G401.6 (cell line): ENCODE measurements around the gene SLC35F2.
"Not testable (repeated sequence)": the region's sequence is repeated elsewhere in the genome, so short reads cannot be mapped to it uniquely, and the experiment has no call there.

Experiments used
- FAIRE-seq: peaks from 2 replicates; lab custom pipeline; 2012; peaks lifted over from hg19 to GRCh38; lab: Jason Lieb, UNC

Gene SLC35F2

DNA sequence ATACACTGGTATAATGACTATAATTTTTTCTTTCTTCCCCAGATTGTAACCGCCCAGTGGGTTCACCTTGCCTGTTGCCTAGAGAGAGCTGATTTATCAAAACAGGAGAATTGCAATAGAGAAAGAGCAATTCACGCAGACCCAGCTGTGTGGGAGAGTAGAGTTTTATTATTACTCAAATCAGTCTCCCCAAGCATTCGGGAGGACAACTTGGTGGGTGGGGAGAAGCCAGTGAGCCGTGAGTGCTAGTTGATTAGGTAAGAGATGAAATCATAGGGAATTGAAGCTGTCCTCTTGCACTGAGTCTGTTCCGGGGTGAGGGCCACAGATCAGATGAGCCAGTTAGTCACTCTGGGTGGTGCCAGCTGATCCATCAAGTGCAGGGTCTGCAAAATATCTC is 73.2 kb downstream of the SLC35F2 start:
- FAIRE-seq: no peak

DNA sequence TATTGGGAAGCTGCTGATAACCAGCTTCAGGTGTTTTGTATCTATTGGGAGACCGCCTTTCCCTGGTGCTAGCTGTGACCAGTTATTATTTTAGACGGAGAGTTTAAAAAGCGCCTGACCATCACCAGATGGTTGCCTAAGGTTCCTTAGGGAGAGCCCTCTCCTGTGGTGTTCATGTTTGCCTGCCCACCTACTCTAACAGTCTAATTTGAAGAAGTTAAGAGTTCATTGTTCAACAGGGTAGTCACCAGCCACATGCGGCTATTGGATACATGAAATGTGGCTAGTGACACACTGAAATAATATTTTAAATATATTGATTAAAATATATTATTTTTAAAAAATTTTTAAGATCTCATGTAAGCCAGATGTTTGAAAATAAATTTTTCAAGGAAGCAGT is 75.5 kb downstream of the SLC35F2 start:
- no peak for FAIRE-seq

DNA sequence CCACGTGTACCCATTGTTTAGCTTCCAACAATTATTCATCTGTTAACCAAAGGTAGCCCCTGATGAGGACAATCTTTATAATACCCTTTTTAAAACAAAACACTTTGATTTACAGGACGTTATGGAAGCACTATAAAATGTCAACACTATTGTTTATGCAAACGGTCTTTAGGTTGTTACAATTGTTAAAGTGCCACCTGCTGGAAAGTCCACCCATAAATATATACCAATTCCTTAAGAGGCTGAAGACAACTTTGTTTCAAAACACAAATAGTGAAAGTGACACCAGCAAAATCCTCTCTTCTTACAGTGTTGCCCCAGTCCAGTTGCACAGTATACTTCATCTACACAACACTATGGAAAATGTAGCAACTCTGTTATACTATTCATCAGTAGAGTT is 77.8 kb downstream of the SLC35F2 start:
- peak; percentile 19 for FAIRE-seq

DNA sequence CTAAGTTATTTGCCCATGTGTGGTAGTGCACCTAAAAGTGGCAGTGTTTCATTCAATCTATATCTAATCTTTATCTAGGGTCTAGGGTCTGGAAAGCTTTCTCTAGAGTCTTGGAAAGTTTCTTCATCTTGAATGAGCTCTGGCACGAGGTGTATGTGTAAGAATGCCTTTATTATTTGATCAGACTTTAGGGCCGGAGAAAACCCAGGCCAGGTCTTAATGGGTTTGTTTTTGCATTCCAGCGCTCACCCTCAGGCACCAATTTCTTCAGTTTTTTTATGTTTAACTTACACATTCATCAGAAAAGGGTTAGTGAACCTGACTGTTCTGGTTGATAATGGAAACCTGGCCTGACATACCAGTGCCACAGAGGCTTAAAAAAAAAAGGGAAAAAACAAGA is 78.5 kb downstream of the SLC35F2 start:
- no peak for FAIRE-seq

DNA sequence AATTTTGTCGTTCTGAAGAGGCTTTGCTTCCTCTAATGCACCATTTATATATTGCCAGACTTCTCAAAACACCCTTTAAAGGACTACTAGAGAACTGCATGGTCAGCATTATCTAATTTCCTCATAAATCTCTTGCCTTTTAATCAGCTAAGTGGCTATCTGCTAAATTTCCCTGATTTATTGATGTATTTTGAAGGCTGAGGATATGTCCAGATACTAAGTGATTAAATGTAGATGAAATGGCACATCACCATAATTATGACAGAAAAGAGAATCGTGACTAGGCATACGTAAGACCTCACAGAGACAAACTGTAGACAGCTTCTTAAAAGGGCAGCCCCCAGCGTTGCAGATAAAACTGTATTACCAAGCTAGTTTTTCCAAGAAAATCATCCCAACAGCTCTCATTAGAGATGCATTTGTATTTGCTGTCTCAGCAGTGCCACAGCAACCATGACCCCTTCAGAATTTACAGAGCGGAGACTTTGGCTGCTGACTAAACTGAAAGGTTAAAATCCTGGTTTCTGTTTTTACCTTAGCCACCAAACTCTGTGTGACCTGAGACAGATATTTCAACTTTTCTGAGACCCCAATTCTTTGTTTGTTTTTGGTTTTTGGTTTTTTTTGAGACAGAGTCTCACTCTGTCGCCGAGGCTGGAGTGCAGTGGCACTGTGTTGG is 79.6 kb downstream of the SLC35F2 start:
- no peak for FAIRE-seq

DNA sequence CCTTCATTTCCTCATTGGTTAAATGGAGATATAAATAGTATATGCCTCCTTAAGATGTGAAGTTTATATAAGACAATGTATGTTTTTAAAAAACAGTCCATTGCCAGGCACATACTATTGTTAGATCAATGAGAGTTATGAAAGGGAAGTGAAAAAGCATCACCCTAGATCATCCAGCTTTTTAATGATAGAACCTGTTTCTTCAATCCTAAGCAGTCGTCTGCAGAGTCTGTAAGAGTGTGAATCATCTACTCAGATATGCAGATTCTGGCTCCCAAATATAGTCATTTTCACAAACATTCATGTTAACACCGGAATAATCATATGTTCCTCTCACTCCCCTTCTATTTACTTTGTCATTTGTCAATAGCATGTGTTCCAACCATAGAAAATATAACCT is 81.5 kb downstream of the SLC35F2 start:
- no peak for FAIRE-seq

DNA sequence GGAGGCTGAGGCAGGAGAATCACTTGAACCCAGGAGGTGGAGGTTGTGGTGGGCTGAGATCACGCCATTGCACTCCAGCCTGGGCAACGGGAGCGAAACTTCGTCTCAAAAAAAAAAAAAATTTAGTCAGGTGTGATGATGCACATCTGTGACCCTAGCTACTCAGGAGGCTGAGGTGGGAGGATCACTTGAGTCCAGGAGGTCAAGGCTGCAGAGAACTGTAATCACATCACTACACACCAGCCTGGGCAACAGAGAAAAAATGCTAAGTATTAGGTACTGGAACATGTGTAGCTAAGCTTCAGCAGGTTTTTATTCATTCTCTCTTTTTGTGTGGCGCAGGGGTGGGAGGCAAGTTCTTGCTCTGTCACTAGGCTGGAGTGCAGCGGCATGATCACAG is 82.5 kb downstream of the SLC35F2 start:
- no peak for FAIRE-seq

DNA sequence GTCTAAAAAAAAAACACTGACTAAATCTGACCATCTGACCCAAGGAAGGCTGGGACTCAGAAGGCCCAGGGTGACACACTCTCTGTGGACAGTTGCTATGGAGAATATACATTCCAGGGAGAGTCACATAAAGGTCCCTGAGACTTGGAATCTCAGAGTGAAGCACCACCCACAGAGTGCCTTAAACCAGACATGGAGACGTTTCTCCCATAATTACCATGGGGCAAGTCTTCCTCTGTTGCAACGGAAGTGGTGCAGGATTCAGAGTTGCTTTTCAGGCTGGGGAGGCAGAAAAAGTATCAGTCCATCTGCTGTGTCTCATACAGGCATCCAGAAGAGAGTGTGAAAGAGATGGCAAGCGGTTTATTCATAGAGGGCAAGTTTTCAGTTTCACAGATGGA is 88.0 kb downstream of the SLC35F2 start:
- no peak for FAIRE-seq

DNA sequence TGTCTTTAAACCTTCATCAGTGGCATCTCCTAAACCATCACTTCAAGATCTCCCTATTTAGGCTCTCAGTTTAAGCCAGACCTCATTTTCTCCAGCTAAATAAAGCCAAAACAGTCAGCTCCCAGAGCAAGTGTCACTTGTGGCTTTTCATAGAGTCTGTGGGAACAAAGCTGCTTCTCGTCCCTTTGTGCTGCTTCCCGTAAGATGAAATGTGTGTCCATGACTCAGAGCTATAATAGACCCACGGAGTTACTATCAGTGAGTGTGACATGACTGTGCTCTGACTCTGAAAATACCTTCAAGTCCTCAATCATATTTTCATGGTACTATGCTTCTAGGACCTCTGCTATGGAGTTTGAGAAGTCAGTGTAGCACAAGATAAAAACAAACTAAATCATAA is 89.4 kb downstream of the SLC35F2 start:
- FAIRE-seq: no peak

DNA sequence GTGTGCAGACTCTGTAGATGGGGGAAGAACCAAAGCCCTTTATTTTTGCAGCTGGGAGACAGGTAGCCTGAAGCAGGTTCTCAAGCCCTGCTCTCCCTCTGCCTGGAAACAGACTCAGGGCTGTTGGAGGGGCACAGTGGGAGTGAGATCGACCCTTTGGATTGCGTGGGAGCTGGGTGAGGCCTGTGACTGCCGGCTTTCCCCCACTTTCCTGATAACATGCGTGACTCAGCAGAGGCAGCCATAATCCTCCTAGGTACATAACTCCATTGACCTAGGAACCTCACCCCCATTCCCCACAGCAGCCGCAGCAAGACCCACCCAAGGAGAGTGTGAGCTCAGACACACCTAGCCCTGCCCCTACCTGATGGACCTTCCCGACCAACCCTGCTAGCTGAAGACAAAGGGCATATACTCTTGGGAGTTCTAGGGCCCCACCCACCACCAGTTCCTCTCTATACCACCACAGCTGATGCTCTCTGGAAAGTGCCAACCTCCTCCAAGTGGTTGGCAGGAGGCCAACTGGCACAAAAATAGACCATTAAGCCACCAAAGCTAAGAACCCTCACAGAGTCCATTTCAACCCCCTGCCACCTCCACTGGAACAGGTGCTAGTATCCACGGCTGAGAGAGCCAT is 99.8 kb downstream of the SLC35F2 start:
- not testable (repeated sequence) for FAIRE-seq

DNA sequence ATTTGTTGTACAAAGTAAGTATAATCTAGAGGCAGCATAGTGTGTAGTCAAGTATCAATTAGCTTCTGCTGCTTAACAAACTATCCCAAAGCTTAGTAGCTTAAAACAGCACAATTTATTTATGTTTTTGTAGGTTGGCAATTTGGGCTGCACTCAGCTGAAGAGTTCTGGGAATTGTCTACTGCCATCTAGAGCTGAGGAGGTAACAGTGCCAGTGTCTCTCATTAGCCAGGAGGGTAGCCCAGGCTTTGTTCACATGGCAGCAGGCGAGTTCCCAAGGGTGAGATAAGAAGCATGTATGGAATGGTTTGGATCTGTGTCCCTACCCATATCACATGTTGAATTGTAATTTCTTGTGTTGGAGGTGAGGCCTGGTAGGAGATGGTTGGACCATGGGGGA is 100.9 kb downstream of the SLC35F2 start:
- FAIRE-seq: no peak

DNA sequence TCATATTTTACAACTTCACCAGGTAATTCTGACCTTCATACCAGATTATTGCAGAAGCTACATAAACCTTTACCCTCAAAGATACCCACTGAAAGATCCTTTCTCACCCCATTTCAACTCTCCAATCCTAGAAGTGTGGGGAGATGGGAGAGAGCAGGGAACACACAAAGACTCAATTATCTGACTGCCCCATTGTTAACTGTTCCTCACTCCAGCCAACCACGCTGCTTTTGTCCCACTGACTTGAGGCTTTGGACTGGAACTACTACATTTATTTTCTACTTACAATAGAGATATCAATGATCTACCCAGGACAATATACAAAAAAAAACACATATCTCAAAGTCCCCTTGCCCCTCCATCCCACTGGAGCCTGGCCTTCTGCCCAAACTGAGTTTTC is 102.0 kb downstream of the SLC35F2 start:
- FAIRE-seq: no peak

DNA sequence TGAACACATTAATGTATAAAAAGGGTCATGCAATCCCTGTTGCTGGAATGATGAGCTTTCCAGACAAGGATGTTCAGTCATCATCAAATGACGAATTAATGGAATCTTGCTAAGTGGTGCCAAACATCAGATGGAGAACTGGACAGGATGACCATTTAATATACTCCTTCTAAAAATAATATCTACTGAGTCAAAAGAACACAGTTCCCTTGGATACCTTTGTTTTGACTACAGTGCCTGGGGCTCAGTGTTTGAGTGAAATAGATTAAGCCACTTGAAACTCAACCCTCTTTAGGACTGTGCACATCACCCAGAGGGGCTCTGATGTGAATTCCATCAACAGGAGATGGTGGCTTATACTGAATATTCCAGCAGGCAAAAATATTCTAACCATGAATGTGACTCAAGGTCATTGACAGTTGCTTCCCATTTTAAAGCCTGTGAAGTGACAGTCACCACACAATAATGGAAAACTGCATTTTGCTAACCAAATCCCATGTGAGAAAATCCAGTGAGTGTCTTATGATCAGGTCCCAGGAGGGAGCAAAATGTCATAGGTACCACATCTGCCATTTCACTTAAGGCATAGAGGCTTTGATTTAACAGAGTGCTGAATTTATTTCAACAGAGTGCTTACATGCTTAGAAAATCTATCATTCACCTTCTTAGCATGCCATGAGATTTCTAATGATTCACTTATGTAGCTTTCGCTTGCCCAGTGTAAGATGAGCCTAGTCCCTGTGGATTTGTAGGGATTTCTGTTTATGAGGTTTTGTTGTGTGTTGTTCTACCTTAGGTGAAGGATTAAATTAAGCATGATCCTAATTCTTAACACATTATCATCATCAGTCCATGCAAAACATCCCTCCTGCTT is 105.4 kb downstream of the SLC35F2 start:
- no peak for FAIRE-seq

DNA sequence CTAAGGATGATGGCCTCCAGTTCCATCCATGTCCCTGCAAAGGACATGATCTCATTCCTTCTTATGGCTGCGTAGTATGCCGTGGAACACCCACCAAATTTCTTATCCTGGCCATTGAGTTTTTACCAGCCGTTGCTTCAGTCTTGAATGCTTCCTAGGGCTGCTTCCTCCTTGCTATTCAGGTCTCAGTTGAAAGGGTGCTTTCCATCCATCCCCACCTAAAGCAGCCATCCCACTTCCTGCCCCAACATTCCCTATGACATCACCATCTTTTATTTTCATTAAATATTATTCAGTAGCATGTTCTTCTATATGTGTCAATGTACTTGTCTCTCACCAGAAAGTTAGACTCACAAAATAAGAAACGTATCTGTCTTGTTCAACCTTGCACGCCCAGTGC is 106.1 kb downstream of the SLC35F2 start:
- no peak for FAIRE-seq

DNA sequence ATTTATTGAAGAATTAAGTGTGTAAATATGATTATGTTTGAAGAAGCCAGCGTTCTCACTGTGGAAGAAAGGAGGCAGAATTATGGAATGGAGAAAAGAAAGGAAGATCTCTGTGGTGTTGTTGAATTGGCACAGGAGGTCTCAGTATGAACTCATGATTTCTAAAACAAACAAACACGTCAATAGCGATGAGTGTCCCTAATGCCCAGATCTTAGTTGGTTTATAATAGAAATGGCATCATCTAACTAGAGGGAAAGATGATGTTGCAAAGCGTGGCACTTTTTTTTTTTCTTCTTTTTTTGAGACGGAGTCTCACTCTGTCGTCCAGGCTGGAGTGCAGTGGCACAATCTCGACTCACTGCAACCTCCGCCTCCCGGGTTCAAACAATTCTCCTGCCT is 107.5 kb downstream of the SLC35F2 start:
- FAIRE-seq: no peak

DNA sequence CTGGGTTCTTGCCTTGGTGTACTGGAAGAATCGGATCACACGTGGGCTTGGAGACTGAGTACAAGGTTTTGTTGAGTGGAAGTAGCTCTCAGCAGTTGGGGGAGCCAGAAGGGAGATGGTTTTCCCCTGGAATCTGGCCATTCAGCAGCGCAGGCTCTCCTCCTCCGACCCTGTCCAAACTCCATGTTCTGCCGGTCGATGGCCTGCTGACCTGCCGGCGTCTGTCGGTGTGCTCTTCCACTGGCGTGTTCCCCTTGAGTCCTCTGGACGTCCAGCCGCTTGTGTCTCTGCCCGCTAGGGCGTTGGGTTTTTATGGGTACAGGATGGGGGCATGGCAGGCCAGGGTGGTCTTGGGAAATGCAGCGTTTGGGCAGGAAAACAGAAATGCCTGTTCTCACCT is 108.3 kb downstream of the SLC35F2 start:
- no peak for FAIRE-seq

DNA sequence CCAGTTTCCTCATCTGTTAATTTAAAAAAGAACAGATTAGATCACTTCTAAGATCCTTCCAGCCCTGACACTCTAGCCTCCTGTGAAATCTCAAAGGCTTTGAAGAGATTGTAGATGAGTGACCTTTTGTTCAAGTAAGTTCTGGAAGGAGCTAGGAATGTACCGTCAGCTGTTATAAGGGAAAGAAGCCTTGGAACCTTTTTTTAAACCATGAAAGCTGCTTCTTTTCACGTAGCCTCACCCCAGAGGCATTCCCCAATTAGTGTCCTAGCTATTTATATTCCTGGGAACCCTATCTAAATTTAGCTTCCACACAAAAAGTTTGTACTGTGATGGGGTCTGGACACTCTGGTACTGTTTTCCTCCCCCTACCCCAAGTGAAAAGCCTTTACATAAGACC is 111.0 kb downstream of the SLC35F2 start:
- no peak for FAIRE-seq

DNA sequence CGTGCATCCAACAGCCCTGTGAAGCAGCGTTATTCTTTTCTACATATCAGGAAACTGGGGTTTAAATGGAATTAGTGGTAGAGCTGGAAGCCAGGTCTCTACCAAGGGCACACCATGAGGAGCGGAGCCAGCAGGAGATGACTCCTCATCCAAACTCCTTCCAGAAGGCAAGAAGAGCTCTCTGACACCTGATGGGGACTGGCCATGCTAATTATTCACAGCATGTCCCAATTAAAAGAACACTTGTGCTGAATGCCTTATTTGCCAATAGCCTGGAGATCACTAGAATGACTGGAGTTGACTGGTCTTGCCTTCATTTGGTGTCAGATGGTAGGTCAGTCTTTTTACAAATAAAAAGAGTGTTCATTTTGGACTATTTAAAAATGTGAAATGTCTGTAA is 113.9 kb downstream of the SLC35F2 start:
- FAIRE-seq: no peak

DNA sequence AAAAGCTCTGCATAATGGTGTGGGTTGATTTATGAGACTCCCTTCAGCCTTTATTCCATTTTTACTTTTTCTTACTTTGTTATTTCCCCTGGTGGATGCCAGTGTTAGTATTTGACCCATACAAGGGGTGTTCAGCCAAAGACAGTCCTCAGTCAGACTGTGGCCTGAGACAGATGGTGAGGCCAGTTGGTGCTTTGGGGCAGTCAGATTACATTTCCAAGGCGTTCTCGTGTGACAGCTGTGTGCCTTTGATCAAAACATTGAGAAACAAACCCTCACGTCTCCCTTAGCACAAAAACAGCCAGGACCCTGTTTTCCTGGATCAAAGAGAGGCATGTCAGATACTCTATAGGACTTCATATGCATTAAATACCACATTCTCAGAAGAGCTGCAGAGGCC is 115.4 kb downstream of the SLC35F2 start:
- FAIRE-seq: no peak

DNA sequence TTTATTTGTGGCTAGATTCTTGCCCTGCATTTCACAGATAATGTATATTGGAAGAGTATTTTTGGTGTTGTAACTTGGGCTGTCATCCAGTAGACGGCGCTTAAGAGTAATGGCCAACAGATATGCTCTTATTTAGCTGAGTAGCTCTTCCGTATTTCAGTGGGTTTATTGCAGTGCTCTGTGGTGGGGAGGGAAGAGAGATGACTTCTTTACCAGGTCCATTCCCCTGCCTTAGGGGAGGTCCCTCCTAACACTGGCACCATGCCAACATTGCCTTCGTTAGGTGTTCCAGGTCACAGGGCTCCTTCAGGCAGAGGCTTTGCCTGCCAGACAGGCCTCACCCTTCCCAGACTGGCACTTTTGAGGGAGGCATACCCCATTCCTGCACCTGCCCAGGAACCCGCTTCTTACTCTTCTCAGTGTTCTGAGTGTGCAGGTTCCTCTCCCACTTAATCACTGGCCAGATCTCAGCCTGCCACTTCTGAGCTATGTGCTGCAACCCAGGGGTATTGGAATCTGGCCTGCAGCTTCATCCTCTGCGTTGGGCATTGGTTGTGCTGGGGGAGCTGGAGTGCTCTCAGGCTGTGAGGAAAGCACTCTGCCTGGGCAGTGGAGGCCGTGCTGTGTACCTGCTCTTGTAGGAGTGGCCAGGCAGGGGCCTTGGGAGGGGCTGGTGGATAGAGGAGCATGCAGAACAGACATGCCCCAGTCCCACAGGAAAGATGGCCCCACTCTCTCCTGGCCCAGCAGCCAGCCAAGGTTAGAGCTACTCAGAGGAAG is 117.4 kb downstream of the SLC35F2 start:
- FAIRE-seq: no peak
